PC-3 (cell line): ENCODE measurements around the gene DNAH9.

Experiments
- EZH2phosphoT487 ChIP-seq: fragments of 300-600 bp; sonication (generic); IDR thresholded peaks from 2 replicates; pipeline ENCODE4 v1.6.1; 2018; ENCODE audit warnings: mild to moderate bottlenecking, antibody characterized with exemption, low read length, borderline replicate concordance
- TF ChIP-seq, protein P1 (sequence below): fragments of 300-600 bp; sonication (generic); conservative IDR thresholded peaks from 2 replicates; pipeline ENCODE4 v1.5.1; 2017; ENCODE audit warnings: antibody characterized with exemption, low read depth, mild to moderate bottlenecking, low read length

DNA sequence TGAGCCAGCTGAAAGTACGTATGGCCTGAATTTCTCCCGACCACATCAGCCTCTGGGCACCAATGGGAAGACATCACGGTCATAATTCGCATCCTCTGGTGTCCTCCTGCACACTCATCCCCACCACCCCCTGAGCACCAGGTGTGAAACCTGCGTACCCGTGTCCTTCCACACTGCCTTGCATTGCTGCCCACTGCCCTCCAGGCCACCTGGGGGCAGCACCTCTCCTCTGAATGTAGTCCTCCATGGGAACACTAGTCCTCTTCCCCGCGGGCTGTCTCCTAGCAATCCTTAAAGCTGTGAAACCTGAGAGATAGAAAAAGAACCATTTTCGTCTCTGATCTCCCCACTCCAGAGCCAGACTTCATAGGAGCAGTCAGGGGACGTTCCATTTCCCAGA lies 273.5 kb downstream of the DNAH9 start:
- TF ChIP-seq, protein P1, sequence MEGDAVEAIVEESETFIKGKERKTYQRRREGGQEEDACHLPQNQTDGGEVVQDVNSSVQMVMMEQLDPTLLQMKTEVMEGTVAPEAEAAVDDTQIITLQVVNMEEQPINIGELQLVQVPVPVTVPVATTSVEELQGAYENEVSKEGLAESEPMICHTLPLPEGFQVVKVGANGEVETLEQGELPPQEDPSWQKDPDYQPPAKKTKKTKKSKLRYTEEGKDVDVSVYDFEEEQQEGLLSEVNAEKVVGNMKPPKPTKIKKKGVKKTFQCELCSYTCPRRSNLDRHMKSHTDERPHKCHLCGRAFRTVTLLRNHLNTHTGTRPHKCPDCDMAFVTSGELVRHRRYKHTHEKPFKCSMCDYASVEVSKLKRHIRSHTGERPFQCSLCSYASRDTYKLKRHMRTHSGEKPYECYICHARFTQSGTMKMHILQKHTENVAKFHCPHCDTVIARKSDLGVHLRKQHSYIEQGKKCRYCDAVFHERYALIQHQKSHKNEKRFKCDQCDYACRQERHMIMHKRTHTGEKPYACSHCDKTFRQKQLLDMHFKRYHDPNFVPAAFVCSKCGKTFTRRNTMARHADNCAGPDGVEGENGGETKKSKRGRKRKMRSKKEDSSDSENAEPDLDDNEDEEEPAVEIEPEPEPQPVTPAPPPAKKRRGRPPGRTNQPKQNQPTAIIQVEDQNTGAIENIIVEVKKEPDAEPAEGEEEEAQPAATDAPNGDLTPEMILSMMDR, result peak; percentile 24; the same call in 1 of the 2 replicates
- no peak for TF ChIP-seq EZH2phosphoT487
